Measurements from ENCODE around the gene NTN3. TPM values are rescaled to one million over a fixed set of nuclear protein-coding genes. Genes with fewer than 3 reads are reported as not detected.
"Not testable (repeated sequence)": the region's sequence is repeated elsewhere in the genome, so short reads cannot be mapped to it uniquely, and the experiment has no call there.

The NTN3 gene
- total and polyA plus RNA-seq, 8 donors = 0.07 to 0.22 (median 0.09) TPM; not detected in 3

DNA sequence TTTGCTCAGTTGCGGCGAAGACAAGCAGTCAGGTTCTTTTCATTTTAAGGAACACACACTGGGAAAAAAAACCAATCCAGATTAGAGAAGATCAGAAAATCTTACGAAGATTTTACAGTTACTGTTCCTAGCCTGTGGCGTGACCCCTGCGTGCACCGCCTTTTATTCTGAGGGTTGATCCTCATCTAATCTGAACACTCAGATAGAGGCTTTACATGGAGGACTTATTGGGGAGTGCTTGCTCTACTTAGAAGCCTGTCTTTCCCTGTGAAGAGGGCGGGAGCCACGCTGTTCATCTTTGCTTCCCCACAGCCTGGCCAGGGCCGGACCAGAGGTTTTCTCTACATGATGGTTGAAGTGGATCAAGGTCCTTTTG lies 5.2 kb downstream of the NTN3 start:
- TF ChIP-seq, protein P1, sequence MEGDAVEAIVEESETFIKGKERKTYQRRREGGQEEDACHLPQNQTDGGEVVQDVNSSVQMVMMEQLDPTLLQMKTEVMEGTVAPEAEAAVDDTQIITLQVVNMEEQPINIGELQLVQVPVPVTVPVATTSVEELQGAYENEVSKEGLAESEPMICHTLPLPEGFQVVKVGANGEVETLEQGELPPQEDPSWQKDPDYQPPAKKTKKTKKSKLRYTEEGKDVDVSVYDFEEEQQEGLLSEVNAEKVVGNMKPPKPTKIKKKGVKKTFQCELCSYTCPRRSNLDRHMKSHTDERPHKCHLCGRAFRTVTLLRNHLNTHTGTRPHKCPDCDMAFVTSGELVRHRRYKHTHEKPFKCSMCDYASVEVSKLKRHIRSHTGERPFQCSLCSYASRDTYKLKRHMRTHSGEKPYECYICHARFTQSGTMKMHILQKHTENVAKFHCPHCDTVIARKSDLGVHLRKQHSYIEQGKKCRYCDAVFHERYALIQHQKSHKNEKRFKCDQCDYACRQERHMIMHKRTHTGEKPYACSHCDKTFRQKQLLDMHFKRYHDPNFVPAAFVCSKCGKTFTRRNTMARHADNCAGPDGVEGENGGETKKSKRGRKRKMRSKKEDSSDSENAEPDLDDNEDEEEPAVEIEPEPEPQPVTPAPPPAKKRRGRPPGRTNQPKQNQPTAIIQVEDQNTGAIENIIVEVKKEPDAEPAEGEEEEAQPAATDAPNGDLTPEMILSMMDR (IDR thresholded peaks at IDR 0.05) = no peak
- 29 to 30% methylated on average over 9 of the region's 9 CpGs for WGBS, 2 donors
- H3K4me1 ChIP-seq = peaks cover 20 to 44% (median 33%) of the 10 kb centered on the region in 3 donors
- H3K27ac ChIP-seq = peak overlapping the region; percentile 74 to 85 (median 78)
- H3K4me3 ChIP-seq = peak overlapping the region in 2 of 4 donors; percentile 70 to 92
- intact Hi-C loops (cut with DNase I) = no loop called here
- FAIRE-seq = no peak
- H3K36me3 ChIP-seq = no peaks in the 10 kb centered on the region
- DNase-seq = no peak
- no peaks in the 10 kb centered on the region for H3K9me3 ChIP-seq
- ATAC-seq = no peak
- peaks cover 0 to 5% (median 0%) of the 10 kb centered on the region in 4 donors for H3K27me3 ChIP-seq

DNA sequence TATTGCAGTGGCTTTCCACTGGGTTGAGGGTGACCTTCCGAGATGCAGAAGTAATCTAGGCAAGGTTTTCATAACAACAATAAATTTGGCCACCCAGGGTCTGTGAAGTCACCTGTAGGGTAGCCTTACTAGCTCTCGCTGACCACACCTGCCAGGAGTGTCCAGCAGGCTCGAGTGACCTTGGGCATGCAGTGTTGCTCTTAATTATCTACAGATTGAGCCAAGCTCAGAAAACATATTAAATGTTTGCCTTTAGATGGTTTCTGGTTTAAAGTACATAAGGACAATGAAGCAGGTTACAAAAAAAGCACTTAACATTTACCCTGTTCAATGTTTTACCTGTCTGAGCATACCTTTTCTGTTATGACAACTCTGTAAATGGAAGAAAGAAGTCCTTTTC lies 5.6 kb downstream of the NTN3 start:
- no peaks in the 10 kb centered on the region for H3K36me3 ChIP-seq
- TF ChIP-seq, protein P1 (IDR thresholded peaks at IDR 0.05) = no peak
- FAIRE-seq (no peak), ATAC-seq (peak in 3 of 4 donors; percentile 6 to 31 (median 7)), DNase-seq (peak in 3 of 6 donors; percentile 44 to 64 (median 56))
- H3K4me1 ChIP-seq = peaks cover 24 to 44% (median 37%) of the 10 kb centered on the region in 3 donors
- H3K9me3 ChIP-seq = no peaks in the 10 kb centered on the region
- H3K27ac ChIP-seq = peak overlapping the region; percentile 74 to 85 (median 78)
- H3K27me3 ChIP-seq = peaks cover 0 to 2% (median 0%) of the 10 kb centered on the region in 4 donors
- intact Hi-C loops (cut with DNase I) = no loop called here
- H3K4me3 ChIP-seq = peak overlapping the region in 1 of 4 donors; percentile 92
- WGBS, 2 donors = 7 to 14% methylated on average over 3 of the region's 3 CpGs

DNA sequence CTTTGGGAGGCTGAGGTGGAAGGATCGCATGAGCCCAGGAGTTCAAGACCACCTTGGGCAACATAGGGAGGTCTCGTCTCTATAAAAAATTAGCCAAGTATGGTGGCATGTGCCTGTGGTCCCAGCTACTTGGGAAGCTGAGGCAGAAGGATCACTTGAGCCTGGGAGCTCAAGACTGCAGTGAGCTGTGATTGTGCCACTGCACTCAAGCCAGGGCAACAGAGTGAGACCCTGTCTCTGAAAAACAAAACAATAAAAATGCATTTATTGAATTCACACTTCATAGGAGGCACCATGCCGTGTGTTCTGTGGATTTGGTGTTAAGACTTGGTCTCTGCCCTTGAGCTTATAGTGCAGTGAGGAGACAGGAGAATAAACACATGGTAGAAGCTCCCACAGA lies 6.2 kb downstream of the NTN3 start:
- Histone ChIP-seq H3K4me1 (peaks cover 26 to 47% (median 43%) of the 10 kb centered on the region in 3 donors), H3K27me3 (no peaks in the 10 kb centered on the region), H3K4me3 (no peak overlapping the region), H3K36me3 (no peaks in the 10 kb centered on the region), H3K27ac (peak overlapping the region; percentile 74 to 85 (median 78)), H3K9me3 (no peaks in the 10 kb centered on the region)
- TF ChIP-seq, protein P1 (IDR thresholded peaks at IDR 0.05) = no peak
- intact Hi-C loops (cut with DNase I) = no loop called here
- ATAC-seq (no peak), FAIRE-seq (no peak), DNase-seq (no peak)
- 60 to 69% methylated on average over 3 of the region's 3 CpGs for WGBS, 2 donors

DNA sequence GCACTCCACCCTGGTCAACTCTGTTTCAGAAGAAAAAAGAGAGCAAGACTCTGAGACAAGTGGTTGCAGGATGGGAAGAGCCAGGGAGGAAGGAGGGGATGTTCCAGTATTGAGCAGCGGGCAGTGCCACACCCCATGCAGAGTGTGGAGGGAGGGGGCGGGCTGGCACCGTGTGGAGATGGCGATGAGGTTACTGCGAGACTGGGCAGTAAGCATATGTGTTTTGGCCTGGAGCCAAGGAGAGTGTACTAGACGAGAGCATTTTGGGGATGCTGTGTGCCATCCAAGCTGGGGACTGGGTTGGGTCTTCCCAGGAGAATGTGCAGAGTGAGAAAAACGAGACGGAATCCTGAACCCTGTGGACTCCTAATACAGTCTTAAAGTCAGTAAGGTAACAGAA lies 7.2 kb downstream of the NTN3 start:
- DNase-seq = no peak
- Histone ChIP-seq H3K27ac (peak overlapping the region in 2 of 4 donors; percentile 1 to 74), H3K36me3 (no peaks in the 10 kb centered on the region), H3K4me3 (no peak overlapping the region), H3K27me3 (no peaks in the 10 kb centered on the region), H3K4me1 (peaks cover 34 to 49% (median 45%) of the 10 kb centered on the region in 3 donors), H3K9me3 (no peaks in the 10 kb centered on the region)
- ATAC-seq = no peak
- intact Hi-C loops (cut with DNase I) = no loop called here
- FAIRE-seq = no peak
- WGBS, 2 donors = 51 to 52% methylated on average over 8 of the region's 8 CpGs
- TF ChIP-seq, protein P1 (IDR thresholded peaks at IDR 0.05) = no peak

DNA sequence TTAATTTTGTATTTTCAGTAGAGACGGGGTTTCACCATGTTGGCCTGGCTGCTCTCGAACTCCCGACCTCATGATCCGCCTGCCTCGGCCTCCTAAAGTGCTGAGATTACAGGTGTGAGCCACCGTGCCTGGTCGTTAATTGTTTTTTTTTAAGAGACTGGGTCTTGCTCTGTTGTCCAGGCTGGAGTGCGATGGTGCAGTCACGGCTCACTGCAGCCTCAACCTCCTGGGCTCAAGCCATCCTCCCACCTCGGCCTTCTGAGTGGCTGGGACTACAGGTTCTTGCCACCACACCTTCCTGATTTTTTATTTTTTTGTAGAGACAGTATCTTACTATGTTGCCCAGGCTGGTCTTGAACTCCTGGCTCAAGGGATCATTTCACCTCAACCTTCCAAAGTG lies 8.9 kb downstream of the NTN3 start:
- ATAC-seq; FAIRE-seq; DNase-seq; H3K9me3 ChIP-seq; H3K27me3 ChIP-seq; H3K4me3 ChIP-seq; intact Hi-C loops (cut with DNase I); H3K36me3 ChIP-seq: not testable (repeated sequence)
- WGBS, 2 donors = 90 to 92% methylated on average over 10 of the region's 10 CpGs
- peaks cover 34 to 54% (median 45%) of the 10 kb centered on the region in 3 donors for H3K4me1 ChIP-seq
- H3K27ac ChIP-seq = peak overlapping the region in 3 of 4 donors; percentile 54 to 77 (median 72)

Measured in pancreas (tissue), 10 donors.